ENCODE measurements around the gene VPS13A. TPM values are rescaled to one million over a fixed set of nuclear protein-coding genes. Genes with fewer than 3 reads are reported as not detected.
A peak's percentile ranks its signal among the peaks of the same experiment; 100 is the strongest.

Gene VPS13A
- polyA plus RNA-seq, 4 donors = 31.0 to 40.9 (median 35.3) TPM

- no peak for DNase-seq (ENCODE audit: low read depth in 4 of 4, low spot score in 3 of 4)
These were observed 277.3 kb downstream of the VPS13A start for GRCh38 chr9:77454663-77455062.

GRCh38 chr9:77455312-77455927, 278.1 kb downstream of the VPS13A start:
- DNase-seq (ENCODE audit: low read depth in 4 of 4, low spot score in 3 of 4) = no peak

GRCh38 chr9:77456829-77457437, 279.6 kb downstream of the VPS13A start:
- DNase-seq (ENCODE audit: low read depth in 4 of 4, low spot score in 3 of 4) = peak; percentile 63 to 78 (median 68)

- DNase-seq (ENCODE audit: low read depth in 4 of 4, low spot score in 3 of 4) = peak in 3 of 4 donors; percentile 52 to 67 (median 61)
These were observed 280.7 kb downstream of the VPS13A start for GRCh38 chr9:77457916-77458592.

GRCh38 chr9:77460938-77461337, 283.6 kb downstream of the VPS13A start:
- no peak for DNase-seq (ENCODE audit: low read depth in 4 of 4, low spot score in 3 of 4)

GRCh38 chr9:77462066-77462465, 284.7 kb downstream of the VPS13A start:
- no peak for DNase-seq (ENCODE audit: low read depth in 4 of 4, low spot score in 3 of 4)

GRCh38 chr9:77463151-77463550, 285.8 kb downstream of the VPS13A start:
- peak; percentile 22 to 44 (median 38) for DNase-seq (ENCODE audit: low read depth in 4 of 4, low spot score in 3 of 4)

- DNase-seq (ENCODE audit: low read depth in 4 of 4, low spot score in 3 of 4) = no peak
These were observed 287.3 kb downstream of the VPS13A start for GRCh38 chr9:77464661-77465060.

- no peak for DNase-seq (ENCODE audit: low read depth in 4 of 4, low spot score in 3 of 4)
These were observed 292.3 kb downstream of the VPS13A start for GRCh38 chr9:77469515-77470231.

Other genes with a start within 250 kb of the VPS13A start
- gene FOXB2, start 157.9 kb upstream of the VPS13A start, polyA plus RNA-seq (ENCODE audit: insufficient read length in 4 of 4) = not detected

Measured in right renal pelvis (tissue), 4 donors.